Measurements from ENCODE around the gene SHANK2. TPM values are rescaled to one million over a fixed set of nuclear protein-coding genes. Genes with fewer than 3 reads are reported as not detected.

Gene SHANK2
- polyA plus RNA-seq, 1 donor: 34.8 TPM

- no peak for DNase-seq
Observed at GRCh38 chr11:71272161-71272560, 19.8 kb upstream of the SHANK2 start.

GRCh38 chr11:71269603-71270511 is 17.5 kb upstream of the SHANK2 start:
- no peak for DNase-seq

- no peak for DNase-seq
Observed at GRCh38 chr11:71268706-71269321, 16.4 kb upstream of the SHANK2 start.

GRCh38 chr11:71267807-71268421 is 15.5 kb upstream of the SHANK2 start:
- DNase-seq: no peak

GRCh38 chr11:71266114-71266833 is 13.9 kb upstream of the SHANK2 start:
- no peak for DNase-seq

- no peak for DNase-seq
Observed at GRCh38 chr11:71265559-71266092, 13.2 kb upstream of the SHANK2 start.

- no peak for DNase-seq
Observed at GRCh38 chr11:71263386-71263785, 11.0 kb upstream of the SHANK2 start.

- DNase-seq: no peak
Observed at GRCh38 chr11:71255800-71256479, 3.6 kb upstream of the SHANK2 start.

GRCh38 chr11:71255323-71255722 is 2.9 kb upstream of the SHANK2 start:
- DNase-seq: no peak

- no peak for DNase-seq
Observed at GRCh38 chr11:71253794-71254193, 1.4 kb upstream of the SHANK2 start.

GRCh38 chr11:71252770-71253730 is 673 bp upstream of the SHANK2 start:
- peak; percentile 80 for DNase-seq

- DNase-seq: peak; percentile 50
Observed at GRCh38 chr11:71251761-71252268, 562 bp downstream of the SHANK2 start.

GRCh38 chr11:71251151-71251721 is 1.1 kb downstream of the SHANK2 start:
- no peak for DNase-seq

- DNase-seq: no peak
Observed at GRCh38 chr11:71250523-71251150, 1.7 kb downstream of the SHANK2 start.

GRCh38 chr11:71249301-71249700 is 3.1 kb downstream of the SHANK2 start:
- no peak for DNase-seq

GRCh38 chr11:71248656-71249055 is 3.7 kb downstream of the SHANK2 start:
- no peak for DNase-seq

GRCh38 chr11:71248251-71248570 is 4.2 kb downstream of the SHANK2 start:
- no peak for DNase-seq

GRCh38 chr11:71247551-71248250 is 4.7 kb downstream of the SHANK2 start:
- DNase-seq: no peak

- no peak for DNase-seq
Observed at GRCh38 chr11:71246559-71246958, 5.8 kb downstream of the SHANK2 start.

Measured in left kidney (tissue), 2 donors.